Activated CD4-positive, alpha-beta T cell treated with anti-CD3 and anti-CD28 coated beads for 4 hours (primary cell): ENCODE measurements around the gene XYLT1.

Experiments used
- DNase-seq, 2 donors: peaks; one replicate each; pipeline ENCODE4 v3.0.0-alpha.2; 2020

XYLT1 gene

GRCh38 chr16:17215936-17216335, 254.8 kb downstream of the XYLT1 start:
- DNase-seq = no peak

GRCh38 chr16:17215306-17215705, 255.5 kb downstream of the XYLT1 start:
- DNase-seq = no peak

GRCh38 chr16:17213974-17214373, 256.8 kb downstream of the XYLT1 start:
- DNase-seq = no peak

GRCh38 chr16:17213025-17213424, 257.7 kb downstream of the XYLT1 start:
- no peak for DNase-seq

- DNase-seq = no peak
These were observed 258.2 kb downstream of the XYLT1 start for GRCh38 chr16:17212606-17213005.

- peak in 1 of 2 donors; percentile 7 for DNase-seq
These were observed 259.0 kb downstream of the XYLT1 start for GRCh38 chr16:17211797-17212196.

GRCh38 chr16:17206712-17207111, 264.0 kb downstream of the XYLT1 start:
- no peak for DNase-seq

- DNase-seq = no peak
These were observed 265.2 kb downstream of the XYLT1 start for GRCh38 chr16:17205279-17206211.

GRCh38 chr16:17204644-17205043, 266.1 kb downstream of the XYLT1 start:
- DNase-seq = no peak

GRCh38 chr16:17204206-17204605, 266.6 kb downstream of the XYLT1 start:
- DNase-seq = no peak

- DNase-seq = no peak
These were observed 267.3 kb downstream of the XYLT1 start for GRCh38 chr16:17203424-17203823.

- no peak for DNase-seq
These were observed 271.6 kb downstream of the XYLT1 start for GRCh38 chr16:17199135-17199534.

GRCh38 chr16:17196526-17196925, 274.2 kb downstream of the XYLT1 start:
- no peak for DNase-seq

GRCh38 chr16:17194190-17194780, 276.5 kb downstream of the XYLT1 start:
- DNase-seq = peak; percentile 45 to 59

- DNase-seq = no peak
These were observed 277.1 kb downstream of the XYLT1 start for GRCh38 chr16:17193566-17194100.

- no peak for DNase-seq
These were observed 286.7 kb downstream of the XYLT1 start for GRCh38 chr16:17184026-17184425.

- DNase-seq = no peak
These were observed 292.5 kb downstream of the XYLT1 start for GRCh38 chr16:17177959-17178905.

- no peak for DNase-seq
These were observed 293.4 kb downstream of the XYLT1 start for GRCh38 chr16:17177242-17177958.

GRCh38 chr16:17176199-17176598, 294.6 kb downstream of the XYLT1 start:
- no peak for DNase-seq

- DNase-seq = no peak
These were observed 297.5 kb downstream of the XYLT1 start for GRCh38 chr16:17173281-17173680.

- DNase-seq = no peak
These were observed 299.3 kb downstream of the XYLT1 start for GRCh38 chr16:17171250-17172143.
